MM.1S (cell line): ENCODE data around the gene CC2D2A.

Source experiments
- EZH2 ChIP-seq: fragments of 300-600 bp; sonication (generic); optimal IDR thresholded peaks from 2 replicates; pipeline ENCODE3; 2017; ENCODE audit warnings: low read depth, mild to moderate bottlenecking, antibody characterized with exemption, low read length, mixed read lengths
- TF ChIP-seq, protein P1 (sequence below): fragments of 300-600 bp; sonication (generic); IDR thresholded peaks from 2 replicates; pipeline ENCODE4 v1.5.1; 2016; ENCODE audit warnings: antibody characterized with exemption, low read length, mixed read lengths

DNA sequence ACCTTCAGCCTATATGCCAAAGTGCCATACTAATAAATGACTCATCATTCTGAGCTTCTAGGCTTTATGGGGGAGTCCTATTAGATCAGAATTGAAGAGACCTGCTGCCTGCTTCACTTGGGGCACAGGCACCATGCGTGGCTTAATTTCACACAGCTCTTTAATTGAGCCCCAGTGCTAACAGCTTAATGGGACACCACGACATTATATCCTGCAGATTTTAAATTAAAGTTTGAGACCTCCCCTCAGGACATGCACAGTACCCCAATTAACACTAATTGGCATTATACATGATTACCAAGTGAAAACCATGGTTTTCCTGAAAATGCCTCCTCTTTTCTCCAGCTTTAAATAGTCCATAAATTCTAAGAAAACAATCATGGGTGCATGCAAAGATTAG is 35.0 kb upstream of the CC2D2A start:
- TF ChIP-seq, protein P1, sequence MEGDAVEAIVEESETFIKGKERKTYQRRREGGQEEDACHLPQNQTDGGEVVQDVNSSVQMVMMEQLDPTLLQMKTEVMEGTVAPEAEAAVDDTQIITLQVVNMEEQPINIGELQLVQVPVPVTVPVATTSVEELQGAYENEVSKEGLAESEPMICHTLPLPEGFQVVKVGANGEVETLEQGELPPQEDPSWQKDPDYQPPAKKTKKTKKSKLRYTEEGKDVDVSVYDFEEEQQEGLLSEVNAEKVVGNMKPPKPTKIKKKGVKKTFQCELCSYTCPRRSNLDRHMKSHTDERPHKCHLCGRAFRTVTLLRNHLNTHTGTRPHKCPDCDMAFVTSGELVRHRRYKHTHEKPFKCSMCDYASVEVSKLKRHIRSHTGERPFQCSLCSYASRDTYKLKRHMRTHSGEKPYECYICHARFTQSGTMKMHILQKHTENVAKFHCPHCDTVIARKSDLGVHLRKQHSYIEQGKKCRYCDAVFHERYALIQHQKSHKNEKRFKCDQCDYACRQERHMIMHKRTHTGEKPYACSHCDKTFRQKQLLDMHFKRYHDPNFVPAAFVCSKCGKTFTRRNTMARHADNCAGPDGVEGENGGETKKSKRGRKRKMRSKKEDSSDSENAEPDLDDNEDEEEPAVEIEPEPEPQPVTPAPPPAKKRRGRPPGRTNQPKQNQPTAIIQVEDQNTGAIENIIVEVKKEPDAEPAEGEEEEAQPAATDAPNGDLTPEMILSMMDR = no peak
- TF ChIP-seq EZH2 = no peak
